GDM1 (cell line): Measurements from ENCODE around the gene TMEM150C.
"Not testable (repeated sequence)": the region's sequence is repeated elsewhere in the genome, so short reads cannot be mapped to it uniquely, and the experiment has no call there.

Experiments
- DNase-seq: peaks from one replicate; lab custom pipeline; 2025; lab: John Stamatoyannopoulos, UW

TMEM150C gene

GRCh38 chr4:82515705-82516104, 46.1 kb downstream of the TMEM150C start:
- no peak for DNase-seq

- no peak for DNase-seq
These were observed 48.4 kb downstream of the TMEM150C start for GRCh38 chr4:82513382-82513781.

- DNase-seq: no peak
These were observed 51.6 kb downstream of the TMEM150C start for GRCh38 chr4:82510216-82510615.

DNA sequence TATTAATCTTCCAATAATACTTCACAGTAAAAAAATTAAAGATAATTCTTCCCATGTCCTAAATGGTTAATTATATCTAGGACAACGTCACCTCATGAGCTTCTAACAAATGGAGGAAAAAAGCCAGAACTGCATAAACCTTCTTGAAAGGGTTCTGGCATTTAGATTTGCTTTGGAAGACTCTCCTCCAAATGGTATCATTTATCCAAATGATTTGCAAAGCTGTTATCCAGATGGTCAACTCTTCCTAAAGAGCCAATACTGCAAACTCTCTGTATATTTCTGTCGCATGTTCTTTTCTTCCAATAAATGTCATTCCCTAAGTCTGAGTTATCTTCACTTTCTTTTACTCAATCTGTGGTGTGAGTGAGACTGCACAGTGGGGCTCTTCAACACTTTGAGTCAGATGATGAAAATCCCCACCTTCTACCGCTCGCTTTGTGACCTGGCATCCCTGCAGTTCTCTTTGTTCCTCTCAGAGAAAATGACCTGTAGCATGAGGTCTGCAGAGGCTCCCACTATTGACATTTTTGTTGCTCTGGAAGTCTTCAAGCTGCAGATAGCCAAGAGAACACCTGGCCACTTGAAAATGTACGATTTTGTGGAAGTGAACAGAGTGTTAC, 52.9 kb downstream of the TMEM150C start:
- no peak for DNase-seq

DNA sequence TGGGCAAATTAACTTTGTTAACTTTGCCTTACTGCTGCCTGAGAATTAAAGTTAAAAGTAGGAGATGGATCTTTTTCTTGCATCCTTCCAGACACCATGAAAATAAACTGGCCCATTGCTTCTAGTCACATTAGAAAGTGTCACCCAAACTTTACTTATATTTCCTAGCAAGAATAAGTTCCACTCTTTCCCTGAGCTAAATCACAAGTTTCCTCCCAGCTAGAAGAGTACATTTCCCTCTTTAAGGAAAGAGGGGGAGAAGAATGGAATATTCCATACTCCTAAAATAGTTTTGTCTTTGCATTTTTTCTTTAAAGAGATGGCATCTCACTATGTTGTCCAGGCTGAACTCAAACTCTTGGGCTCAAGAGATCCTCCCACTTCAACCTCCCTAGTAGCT, 53.8 kb downstream of the TMEM150C start:
- DNase-seq: no peak

DNA sequence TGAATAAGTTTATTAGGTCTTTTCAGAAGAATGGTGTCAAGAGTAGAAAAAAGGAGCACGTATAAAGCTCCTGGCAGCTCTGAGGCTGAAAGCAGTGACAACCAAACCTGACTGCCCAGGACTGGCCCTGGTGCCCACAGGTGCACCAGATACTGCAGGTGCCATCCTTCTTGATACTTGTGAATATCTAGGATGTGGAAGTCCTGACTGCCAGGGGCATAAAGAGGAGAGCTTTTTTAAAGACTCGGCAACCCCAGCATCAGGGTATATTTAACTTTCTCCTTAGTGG, 60.7 kb downstream of the TMEM150C start:
- no peak for DNase-seq

DNA sequence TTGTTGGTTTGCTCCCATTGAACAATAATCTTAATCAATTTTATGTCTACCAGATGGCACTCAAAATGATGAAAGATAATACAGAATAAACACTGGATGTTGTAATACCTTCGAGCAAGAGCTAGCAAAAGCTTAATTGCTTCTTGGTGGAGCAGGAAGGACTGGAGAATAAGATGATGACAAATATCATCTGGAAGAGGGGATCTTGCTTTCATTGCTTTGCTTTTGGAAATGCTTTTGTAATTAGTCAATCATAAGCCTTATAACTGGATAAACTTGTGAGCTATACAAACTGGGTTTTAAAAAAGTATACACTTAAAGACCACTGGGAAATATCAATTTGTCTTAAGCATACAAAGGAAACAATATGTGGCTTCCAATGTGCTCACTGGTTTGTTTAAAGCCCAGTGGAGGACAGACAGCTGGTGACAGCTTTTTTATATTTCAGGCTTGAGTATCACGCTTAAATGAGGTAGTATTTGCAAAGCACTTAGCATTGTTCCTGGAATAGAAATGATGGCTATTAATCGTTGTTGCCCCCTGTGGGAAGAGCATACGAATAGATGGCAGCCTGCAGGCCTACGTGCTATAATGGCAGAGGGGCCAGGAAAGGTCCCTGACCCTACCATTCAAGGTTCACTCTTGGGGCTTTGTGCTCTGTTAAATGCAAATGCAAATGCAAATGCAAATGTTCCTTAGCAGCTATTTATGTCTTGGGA, 61.2 kb downstream of the TMEM150C start:
- no peak for DNase-seq

GRCh38 chr4:82499738-82500434, 61.9 kb downstream of the TMEM150C start:
- no peak for DNase-seq

- DNase-seq: no peak
These were observed 65.4 kb downstream of the TMEM150C start for GRCh38 chr4:82496349-82496748.

DNA sequence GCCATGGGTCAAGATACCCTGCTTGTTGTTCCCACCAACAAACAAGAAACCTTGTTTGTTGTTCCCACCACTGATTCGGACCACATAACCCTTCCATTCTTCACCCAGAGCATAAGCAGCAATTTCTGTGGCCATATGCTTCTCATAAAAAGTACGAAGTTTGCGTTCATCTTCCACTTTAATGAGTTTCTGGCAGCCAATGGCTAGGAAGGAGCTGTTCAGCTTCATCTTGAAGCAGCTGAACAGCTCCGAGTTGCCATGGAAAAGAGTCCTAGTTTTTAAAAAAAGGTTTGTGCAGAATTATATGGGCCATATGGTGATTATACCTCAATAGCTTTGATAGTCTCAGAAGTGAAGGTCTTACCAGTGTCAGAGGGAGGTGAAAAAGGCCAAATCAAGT, 66.1 kb downstream of the TMEM150C start:
- no peak for DNase-seq

GRCh38 chr4:82493721-82494425, 67.9 kb downstream of the TMEM150C start:
- DNase-seq: peak; percentile 54

DNA sequence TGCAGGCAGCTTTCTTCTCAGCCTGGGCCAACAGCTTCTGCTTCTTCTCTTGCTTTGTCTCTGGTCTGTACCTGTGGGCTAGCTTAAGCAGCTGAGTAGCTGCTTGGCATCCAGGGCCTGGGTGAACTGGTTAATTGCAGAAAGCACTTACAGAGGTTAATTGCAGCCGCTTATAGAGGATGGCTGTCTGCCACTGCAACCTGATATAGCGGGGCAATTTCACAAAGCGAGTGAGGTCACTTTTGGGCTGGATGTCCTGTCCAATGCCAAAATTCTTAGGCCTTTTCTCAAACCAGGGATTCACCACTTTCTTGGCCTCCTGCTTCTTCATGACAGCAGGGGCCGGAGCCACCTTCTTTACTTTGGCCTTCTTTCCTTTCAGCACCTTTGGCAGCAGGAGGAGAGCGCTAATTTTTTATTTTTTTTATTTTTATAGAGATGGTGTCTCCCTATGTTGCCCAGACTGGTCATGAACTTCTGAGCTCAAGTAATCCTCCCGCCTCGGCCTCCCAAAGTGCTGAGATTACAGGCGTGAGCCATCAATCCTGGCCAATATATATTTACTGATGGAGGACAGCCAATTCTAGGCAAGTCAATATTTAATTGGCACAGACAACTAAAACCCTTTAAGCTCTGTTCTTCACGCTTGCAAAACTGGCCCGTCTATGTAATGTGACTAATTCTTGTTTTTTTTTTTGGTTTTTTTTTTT, 70.4 kb downstream of the TMEM150C start:
- no peak for DNase-seq

GRCh38 chr4:82489987-82490386, 71.8 kb downstream of the TMEM150C start:
- no peak for DNase-seq

GRCh38 chr4:82489076-82489475, 72.7 kb downstream of the TMEM150C start:
- no peak for DNase-seq

DNA sequence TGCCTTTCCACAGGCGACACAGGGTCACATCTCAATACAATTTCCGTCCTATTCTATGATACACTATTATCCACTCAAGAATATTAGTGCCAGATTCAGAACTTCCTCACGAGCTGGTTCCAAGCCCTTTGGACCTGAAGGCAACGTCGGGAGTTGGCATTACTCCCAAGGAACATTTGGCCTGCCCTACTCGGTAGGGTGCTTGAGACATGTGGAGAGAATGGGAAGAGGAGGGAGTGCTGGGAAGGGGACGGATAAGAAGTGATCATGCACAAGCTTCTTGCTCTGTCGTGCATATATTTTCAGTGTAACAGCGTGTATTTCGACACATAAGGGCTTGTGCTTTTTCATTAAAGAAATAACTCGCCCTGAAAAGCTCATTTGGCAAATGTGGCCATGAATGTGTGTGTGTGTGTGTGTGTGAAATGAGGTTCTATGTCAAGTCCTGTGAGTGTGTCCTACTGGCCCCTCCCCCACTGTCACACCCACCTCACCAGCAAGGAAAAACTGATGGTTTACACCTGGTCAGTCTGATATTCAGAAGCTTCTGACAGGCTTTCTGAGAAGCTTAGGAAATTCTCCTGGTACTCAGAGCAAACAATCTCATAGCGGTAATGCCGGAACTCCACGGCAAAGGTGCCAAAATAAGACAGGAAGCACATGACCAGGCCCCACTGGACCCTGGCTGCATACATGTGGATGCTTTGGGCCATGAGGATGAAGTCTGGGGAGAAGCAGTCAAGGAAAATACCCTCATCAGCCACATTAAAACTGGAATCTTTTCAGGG, 76.6 kb downstream of the TMEM150C start:
- DNase-seq: no peak

DNA sequence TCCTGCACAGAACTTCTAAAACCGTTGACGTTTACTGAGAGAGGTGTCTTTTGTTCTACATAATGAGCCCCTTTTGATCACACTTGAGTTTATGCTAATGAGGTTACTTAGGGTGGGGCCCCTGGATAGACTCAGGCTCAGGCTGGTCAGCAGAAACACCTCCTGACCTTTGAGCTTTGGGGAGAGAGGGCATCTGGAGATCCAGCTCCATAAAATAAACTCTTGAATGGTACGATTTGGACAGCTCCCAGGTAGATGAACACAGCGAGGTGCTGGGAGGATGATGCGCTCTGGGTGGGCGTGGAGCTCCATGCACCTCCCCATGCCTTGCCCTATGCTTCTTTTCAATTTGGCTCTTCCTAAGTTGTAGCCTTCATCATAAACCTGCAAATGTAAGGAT, 79.4 kb downstream of the TMEM150C start:
- DNase-seq: no peak

DNA sequence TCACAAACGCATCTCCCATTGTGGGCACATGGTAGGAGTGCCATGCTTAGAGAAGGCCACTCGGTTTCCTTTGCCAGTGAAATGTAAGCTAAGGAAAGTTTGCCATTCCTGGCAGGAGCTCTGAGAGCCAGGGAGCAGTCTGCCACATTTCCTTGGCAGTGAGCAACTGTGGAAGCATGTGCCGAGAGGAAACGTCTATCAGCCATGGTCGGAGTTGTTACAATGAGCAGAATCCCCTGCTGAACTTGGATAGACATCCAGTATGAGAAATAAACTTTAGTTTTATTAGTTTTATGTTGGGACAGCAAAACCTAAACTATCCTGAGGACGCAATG, 80.3 kb downstream of the TMEM150C start:
- DNase-seq: no peak

DNA sequence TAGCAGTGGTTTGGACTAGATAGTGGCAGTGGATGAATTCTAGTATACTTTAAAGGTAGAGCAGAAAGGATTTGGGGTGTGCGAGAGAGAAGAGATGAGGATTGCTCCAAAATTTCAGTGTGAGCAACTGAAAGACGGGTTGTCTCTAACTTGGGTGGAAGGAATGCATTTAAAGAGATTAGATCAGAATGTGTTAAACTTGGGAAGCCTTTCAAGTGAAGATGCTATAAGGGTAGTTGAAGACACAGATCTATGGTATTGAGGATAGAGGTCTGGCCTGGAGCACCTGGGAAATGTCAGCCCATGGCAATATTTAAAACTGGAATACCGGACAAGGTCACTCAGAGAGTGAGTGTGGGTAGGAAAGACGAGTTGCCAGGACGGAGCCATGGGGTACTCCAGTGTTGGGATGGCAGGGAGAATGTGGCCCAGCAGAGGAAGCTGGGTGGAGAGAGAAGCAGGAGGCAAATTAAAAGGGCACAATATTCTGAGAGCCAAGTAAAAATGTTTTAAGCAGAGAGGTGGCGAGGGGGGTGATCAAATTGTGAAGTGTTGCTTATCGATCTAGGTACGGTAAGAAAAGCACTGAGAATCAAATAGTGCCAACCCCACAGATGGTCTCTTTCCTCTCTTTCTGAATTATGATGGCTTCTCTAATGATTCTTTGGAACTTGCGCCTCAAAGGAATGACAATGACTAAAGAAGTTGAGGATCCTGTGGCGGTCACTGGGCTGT, 80.8 kb downstream of the TMEM150C start:
- DNase-seq: no peak

DNA sequence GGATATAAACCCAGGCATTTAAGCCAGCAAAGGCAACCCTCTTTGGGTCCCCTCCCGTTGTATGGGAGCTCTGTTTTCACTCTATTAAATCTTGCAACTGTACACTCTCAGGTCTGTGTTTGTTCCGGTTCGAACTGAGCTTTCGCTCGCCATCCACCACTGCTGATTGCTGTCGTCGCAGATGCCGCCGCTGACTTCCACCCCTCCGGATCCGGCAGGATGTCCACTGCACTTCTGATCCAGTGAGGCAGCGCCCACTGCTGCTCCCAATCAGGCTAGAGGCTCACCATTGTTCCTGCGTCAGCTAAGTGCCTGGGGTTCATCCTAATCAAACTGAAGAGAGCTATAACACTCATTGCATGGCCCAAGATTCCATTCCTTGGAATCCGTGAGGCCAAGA, 82.2 kb downstream of the TMEM150C start:
- DNase-seq: no peak

GRCh38 chr4:82477469-82477868, 84.3 kb downstream of the TMEM150C start:
- DNase-seq: not testable (repeated sequence)

DNA sequence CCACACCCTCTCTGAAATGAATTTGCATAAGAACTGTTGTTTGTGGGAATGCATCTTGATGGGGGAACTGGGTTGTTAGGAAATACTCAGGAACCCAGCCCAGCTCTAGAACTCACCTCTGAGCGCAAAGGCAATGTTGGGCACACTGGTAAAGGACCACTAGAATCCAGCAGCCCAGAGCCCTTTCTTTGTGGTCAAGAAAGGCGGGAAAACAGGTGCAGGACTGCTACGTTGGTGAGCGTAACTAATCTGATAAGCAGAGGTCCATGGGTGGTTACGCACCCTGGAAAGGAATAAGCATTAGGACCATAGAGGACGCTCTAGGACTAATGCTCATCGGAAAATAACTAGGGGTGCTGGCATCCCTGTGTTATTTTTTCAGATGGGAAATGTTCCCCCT, 85.9 kb downstream of the TMEM150C start:
- not testable (repeated sequence) for DNase-seq
